Neuronal stem cell (in vitro differentiated cells): Measurements from ENCODE around the gene LRRTM4.

Experiments used
- DNase-seq: peaks from one replicate; pipeline ENCODE4 v3.0.0-alpha.2; 2013; ENCODE audit warnings: low spot score
- H2AFZ ChIP-seq: one replicate; pipeline ENCODE4 v1.6.1; 2013; ENCODE audit warnings: mild to moderate bottlenecking, low read length, inconsistent platforms
- H2AK5ac ChIP-seq: 2 replicates; pipeline ENCODE4 v1.6.1; 2013; ENCODE audit warnings: low read depth, mild to moderate bottlenecking, inconsistent platforms, low read length, moderate library complexity, mixed read lengths
- H2BK120ac ChIP-seq: 2 replicates; pipeline ENCODE4 v1.6.1; 2013; ENCODE audit warnings: low read depth, mild to moderate bottlenecking, inconsistent platforms, low read length, moderate library complexity, mixed read lengths
- H2BK12ac ChIP-seq: one replicate; pipeline ENCODE4 v1.6.1; 2013; ENCODE audit warnings: low read length, inconsistent platforms
- H2BK15ac ChIP-seq: 2 replicates; pipeline ENCODE4 v1.6.1; 2013; ENCODE audit warnings: mild to moderate bottlenecking, low read length, inconsistent platforms, mixed read lengths
- H2BK5ac ChIP-seq: one replicate; pipeline ENCODE4 v1.6.1; 2013; ENCODE audit warnings: inconsistent platforms, mild to moderate bottlenecking, low read length, moderate library complexity
- H3K14ac ChIP-seq: one replicate; pipeline ENCODE4 v1.6.1; 2013; ENCODE audit warnings: low read length, inconsistent platforms
- H3K18ac ChIP-seq: 2 replicates; pipeline ENCODE4 v1.6.1; 2013; ENCODE audit warnings: low read length, inconsistent platforms
- H3K23ac ChIP-seq: 2 replicates; pipeline ENCODE4 v1.6.1; 2013; ENCODE audit warnings: low read depth, mild to moderate bottlenecking, mixed read lengths, low read length, inconsistent platforms; ENCODE audit not compliant: poor library complexity
- H3K27ac ChIP-seq: replicated peaks from 3 replicates; pipeline ENCODE4 v1.5.1; 2013; ENCODE audit warnings: low read length, inconsistent platforms
- H3K27me3 ChIP-seq, 3 experiments: 2 replicates each; pipeline ENCODE4 v1.6.1; 2013; ENCODE audit warnings: low read length in 3 of 3, mild to moderate bottlenecking in 2 of 3, inconsistent platforms in 1 of 3, low read depth in 1 of 3, mixed read lengths in 1 of 3, moderate library complexity in 1 of 3; ENCODE audit not compliant: control insufficient read depth in 3 of 3, insufficient read depth in 3 of 3
- H3K36me3 ChIP-seq, 2 donors: replicated peaks in 1 of 2; 2 replicates each; pipeline ENCODE4 v1.6.1; 2013; ENCODE audit warnings: low read length in 2 of 2; ENCODE audit not compliant: control insufficient read depth in 2 of 2, insufficient read depth in 2 of 2
- H3K4ac ChIP-seq: 2 replicates; pipeline ENCODE4 v1.6.1; 2013; ENCODE audit warnings: inconsistent platforms, mild to moderate bottlenecking, low read length, moderate library complexity
- H3K4me1 ChIP-seq, 2 donors: 1 replicate in 1 of 2; 2 replicates in 1 of 2; pipeline ENCODE4 v1.6.1; 2013; ENCODE audit warnings: low read length in 2 of 2, low read depth in 1 of 2; ENCODE audit not compliant: control insufficient read depth in 2 of 2, insufficient read depth in 1 of 2
- H3K4me2 ChIP-seq: one replicate; pipeline ENCODE4 v1.6.1; 2013; ENCODE audit warnings: mild to moderate bottlenecking, low read length, inconsistent platforms; ENCODE audit not compliant: insufficient read depth, poor library complexity, severe bottlenecking
- H3K4me3 ChIP-seq, 2 donors: 2 replicates each; pipeline ENCODE4 v1.5.1; 2013; ENCODE audit warnings: low read length in 2 of 2, mild to moderate bottlenecking in 2 of 2, inconsistent platforms in 1 of 2, moderate library complexity in 1 of 2
- H3K79me1 ChIP-seq: one replicate; pipeline ENCODE4 v1.6.1; 2013; ENCODE audit warnings: low read depth, mild to moderate bottlenecking, inconsistent platforms, low read length, moderate library complexity
- H3K9ac ChIP-seq: one replicate; pipeline ENCODE4 v1.6.1; 2013; ENCODE audit warnings: mild to moderate bottlenecking, low read depth, low read length, inconsistent platforms; ENCODE audit not compliant: poor library complexity
- H3K9me3 ChIP-seq, 2 donors: replicated peaks in 1 of 2; 2 replicates each; pipeline versions ENCODE3 to v1.6.1; 2013; ENCODE audit warnings: low read length in 2 of 2, mild to moderate bottlenecking in 2 of 2, inconsistent platforms in 1 of 2, low read depth in 1 of 2, mixed read lengths in 1 of 2, moderate library complexity in 1 of 2; ENCODE audit not compliant: control insufficient read depth in 2 of 2, insufficient read depth in 1 of 2
- H4K8ac ChIP-seq: one replicate; pipeline ENCODE4 v1.6.1; 2013; ENCODE audit warnings: low read depth, mild to moderate bottlenecking, inconsistent platforms, low read length, moderate library complexity
- H4K91ac ChIP-seq: one replicate; pipeline ENCODE4 v1.6.1; 2013; ENCODE audit warnings: low read length, low read depth, mild to moderate bottlenecking, inconsistent platforms; ENCODE audit not compliant: poor library complexity
- WGBS, 2 donors: extraction: QIAGEN DNeasy Blood & Tissue Kit; methylation state at CpG; one replicate each; pipeline ENCODE4 v1.1.7; 2013; ENCODE audit warnings: missing lambda C conversion rate in 2 of 2, mixed read lengths in 1 of 2; ENCODE audit not compliant: insufficient read length in 2 of 2, insufficient replicate concordance in 1 of 2; ENCODE audit errors: extremely low coverage in 2 of 2; 5-methylcytosine and 5-hydroxymethylcytosine counted together

Gene LRRTM4

GRCh38 chr2:76861708-76862107 is 660.5 kb downstream of the LRRTM4 start:
- Histone ChIP-seq H4K91ac (no peak overlapping the region), H3K4me1 (peaks cover 0 to 7% of the 10 kb centered on the region in 2 donors), H2BK15ac (no peak overlapping the region), H2AFZ (no peak overlapping the region), H3K23ac (no peak overlapping the region), H3K9me3 (no peaks in the 10 kb centered on the region), H2BK12ac (no peak overlapping the region), H3K14ac (no peak overlapping the region), H3K79me1 (no peaks in the 10 kb centered on the region), H2BK5ac (no peak overlapping the region), H3K4ac (no peak overlapping the region), H3K9ac (no peak overlapping the region), H2AK5ac (no peak overlapping the region), H3K4me3 (no peak overlapping the region), H3K4me2 (no peak overlapping the region), H3K27me3 (no peaks in the 10 kb centered on the region), H2BK120ac (no peak overlapping the region), H3K27ac (no peak overlapping the region), H4K8ac (no peak overlapping the region), H3K18ac (no peak overlapping the region), H3K36me3 (no peaks in the 10 kb centered on the region)
- no peak for DNase-seq
- no CpG with 5 or more reads among the region's 3 CpGs for WGBS, 2 donors

GRCh38 chr2:76851000-76851399 is 671.2 kb downstream of the LRRTM4 start:
- H4K91ac ChIP-seq = no peak overlapping the region
- no peak overlapping the region for H2AK5ac ChIP-seq
- no peak overlapping the region for H3K4me2 ChIP-seq
- no peak overlapping the region for H2BK12ac ChIP-seq
- peaks cover 0 to 2% of the 10 kb centered on the region in 2 donors for H3K4me1 ChIP-seq
- no peak overlapping the region for H4K8ac ChIP-seq
- DNase-seq = no peak
- no peaks in the 10 kb centered on the region for H3K9me3 ChIP-seq
- no peak overlapping the region for H2BK5ac ChIP-seq
- no peak overlapping the region for H3K27ac ChIP-seq
- H3K18ac ChIP-seq = no peak overlapping the region
- no peaks in the 10 kb centered on the region for H3K27me3 ChIP-seq
- H3K23ac ChIP-seq = no peak overlapping the region
- WGBS, 2 donors = no CpG with 5 or more reads among the region's 1 CpG
- H3K36me3 ChIP-seq = no peaks in the 10 kb centered on the region
- no peaks in the 10 kb centered on the region for H3K79me1 ChIP-seq
- no peak overlapping the region for H3K4ac ChIP-seq
- no peak overlapping the region for H2BK120ac ChIP-seq
- H2BK15ac ChIP-seq = no peak overlapping the region
- H3K14ac ChIP-seq = no peak overlapping the region
- H3K9ac ChIP-seq = no peak overlapping the region
- no peak overlapping the region for H3K4me3 ChIP-seq
- no peak overlapping the region for H2AFZ ChIP-seq

- Histone ChIP-seq H3K9me3 (no peaks in the 10 kb centered on the region), H2BK15ac (no peak overlapping the region), H3K18ac (no peak overlapping the region), H3K4me2 (no peak overlapping the region), H3K9ac (no peak overlapping the region), H2AK5ac (no peak overlapping the region), H3K4me3 (no peak overlapping the region), H4K91ac (no peak overlapping the region), H3K4me1 (peaks cover 0 to 2% of the 10 kb centered on the region in 2 donors), H3K14ac (no peak overlapping the region), H2BK5ac (no peak overlapping the region), H2BK12ac (no peak overlapping the region), H2BK120ac (no peak overlapping the region), H3K79me1 (no peaks in the 10 kb centered on the region), H2AFZ (no peak overlapping the region), H3K27me3 (no peaks in the 10 kb centered on the region), H3K36me3 (no peaks in the 10 kb centered on the region), H3K23ac (no peak overlapping the region), H3K27ac (no peak overlapping the region), H4K8ac (no peak overlapping the region), H3K4ac (no peak overlapping the region)
- no CpG with 5 or more reads among the region's 1 CpG for WGBS, 2 donors
- DNase-seq = no peak
Observed at GRCh38 chr2:76849086-76849485, 673.1 kb downstream of the LRRTM4 start.

- no peaks in the 10 kb centered on the region for H3K27me3 ChIP-seq
- no peak overlapping the region for H3K23ac ChIP-seq
- no peaks in the 10 kb centered on the region for H3K79me1 ChIP-seq
- peaks cover 4 to 8% of the 10 kb centered on the region in 2 donors for H3K4me1 ChIP-seq
- WGBS, 2 donors = no CpG with 5 or more reads among the region's 1 CpG
- no peak overlapping the region for H2BK120ac ChIP-seq
- no peak overlapping the region for H3K18ac ChIP-seq
- no peak overlapping the region for H4K8ac ChIP-seq
- H2BK5ac ChIP-seq = no peak overlapping the region
- no peak overlapping the region for H2BK12ac ChIP-seq
- no peak overlapping the region for H3K4ac ChIP-seq
- no peaks in the 10 kb centered on the region for H3K9me3 ChIP-seq
- H3K36me3 ChIP-seq = no peaks in the 10 kb centered on the region
- H2BK15ac ChIP-seq = no peak overlapping the region
- DNase-seq = peak; percentile 15
- no peak overlapping the region for H3K4me2 ChIP-seq
- no peak overlapping the region for H2AFZ ChIP-seq
- no peak overlapping the region for H3K14ac ChIP-seq
- H3K4me3 ChIP-seq = no peak overlapping the region
- H3K9ac ChIP-seq = no peak overlapping the region
- H2AK5ac ChIP-seq = no peak overlapping the region
- no peak overlapping the region for H4K91ac ChIP-seq
- H3K27ac ChIP-seq = no peak overlapping the region
Observed at GRCh38 chr2:76839826-76840225, 682.4 kb downstream of the LRRTM4 start.
